ENCODE data around the gene CACNA1S.

CACNA1S gene

GRCh38 chr1:201023920-201024624 is 88.2 kb downstream of the CACNA1S start:
- DNase-seq = no peak

GRCh38 chr1:201023517-201023902 is 88.7 kb downstream of the CACNA1S start, which contains the start of gene KIF21B:
Gene KIF21B (minus strand): TSS chr1:201023714. CDS start chr1:201023383, 331 bp downstream.
- peak; percentile 92 for DNase-seq

GRCh38 chr1:201022820-201023516 is 89.3 kb downstream of the CACNA1S start:
- DNase-seq = no peak

GRCh38 chr1:201022493-201022819 is 89.8 kb downstream of the CACNA1S start:
- no peak for DNase-seq

- DNase-seq = peak; percentile 68
These were observed 90.4 kb downstream of the CACNA1S start for GRCh38 chr1:201021630-201022492.

GRCh38 chr1:201020721-201021629 is 91.3 kb downstream of the CACNA1S start:
- DNase-seq = no peak

- DNase-seq = no peak
These were observed 92.1 kb downstream of the CACNA1S start for GRCh38 chr1:201020040-201020591.

- DNase-seq = no peak
These were observed 92.8 kb downstream of the CACNA1S start for GRCh38 chr1:201019321-201019977.

- no peak for DNase-seq
These were observed 94.4 kb downstream of the CACNA1S start for GRCh38 chr1:201017828-201018163.

- no peak for DNase-seq
These were observed 95.0 kb downstream of the CACNA1S start for GRCh38 chr1:201016943-201017827.

GRCh38 chr1:201016211-201016651 is 96.0 kb downstream of the CACNA1S start:
- DNase-seq = peak; percentile 80

- no peak for DNase-seq
These were observed 96.6 kb downstream of the CACNA1S start for GRCh38 chr1:201015551-201016091.

- DNase-seq = no peak
These were observed 97.4 kb downstream of the CACNA1S start for GRCh38 chr1:201014816-201015200.

GRCh38 chr1:201013991-201014815 is 98.0 kb downstream of the CACNA1S start:
- DNase-seq = no peak

- DNase-seq = no peak
These were observed 99.2 kb downstream of the CACNA1S start for GRCh38 chr1:201013031-201013485.

GRCh38 chr1:201011616-201012015 is 100.6 kb downstream of the CACNA1S start:
- peak; percentile 54 for DNase-seq

GRCh38 chr1:201009962-201010645 is 102.1 kb downstream of the CACNA1S start:
- no peak for DNase-seq

GRCh38 chr1:201008666-201009360 is 103.4 kb downstream of the CACNA1S start:
- peak; percentile 55 for DNase-seq
